A549 (cell line): ENCODE results near the gene RAB3C.

Source experiments
- EP300 ChIP-seq, 2 experiments: fragments of >200 bp; sonication (Bioruptor Twin); formaldehyde crosslinking; IDR thresholded peaks; 2 replicates in 1 of 2; 3 replicates in 1 of 2; pipeline ENCODE4 v1.6.1; 2016 to 2017
- SREBF2 ChIP-seq: fragments of 450-650 bp; IDR thresholded peaks from 2 replicates; pipeline ENCODE4 v1.6.1; 2014; ENCODE audit warnings: mild to moderate bottlenecking, moderate library complexity
- TF ChIP-seq, protein P1 (sequence below): fragments of >200 bp; sonication (Bioruptor Twin); formaldehyde crosslinking; IDR thresholded peaks from 3 replicates; pipeline ENCODE4 v1.5.1; 2016
- TF ChIP-seq, protein P2 (sequence below): IDR thresholded peaks from 2 replicates; pipeline ENCODE4 v1.6.1; 2012

DNA sequence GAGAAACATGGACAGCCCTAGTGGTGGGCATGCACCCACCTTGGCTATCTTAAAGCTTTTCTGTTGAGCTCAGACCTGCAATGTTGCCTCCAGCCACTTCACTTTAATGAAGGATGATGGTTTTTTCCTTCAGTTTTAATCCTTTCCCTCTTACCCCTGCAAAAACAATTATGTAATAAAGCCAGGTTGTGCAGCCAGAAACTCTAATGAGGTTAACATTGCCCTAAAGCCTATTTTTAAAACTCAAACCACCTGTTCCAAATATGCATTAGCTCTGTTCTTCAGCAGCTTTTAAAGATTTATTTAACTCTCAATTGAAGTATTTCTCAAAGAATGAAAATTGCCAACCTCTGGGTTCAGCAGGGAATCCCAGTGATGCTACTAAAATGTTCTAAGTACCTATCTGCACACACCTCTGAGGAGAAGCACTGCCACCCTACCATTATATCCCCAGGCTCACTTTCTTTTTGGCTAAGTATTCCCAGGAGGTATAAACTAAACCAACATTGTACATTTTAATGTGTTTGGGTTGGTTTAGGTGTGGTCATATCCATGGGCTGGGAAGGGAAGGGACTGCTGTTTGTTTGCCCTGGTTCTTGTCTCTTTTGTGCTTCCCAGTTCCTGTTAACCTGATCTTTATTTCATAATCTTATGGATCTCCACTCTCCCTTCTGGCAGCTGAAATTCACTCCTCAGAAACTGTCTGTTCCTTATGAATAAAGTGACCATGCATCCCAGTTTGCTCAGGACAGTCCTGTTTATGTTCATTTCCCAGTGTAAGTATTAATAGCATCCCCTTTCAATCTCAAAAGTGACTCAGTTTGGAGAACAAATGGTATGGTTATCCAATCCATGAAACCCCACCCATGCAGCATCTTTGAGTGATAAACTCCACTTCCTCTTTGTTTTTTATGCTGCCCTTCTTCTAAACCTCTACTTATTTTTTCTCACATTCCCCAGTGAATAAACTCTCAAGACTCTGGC is 251.7 kb downstream of the RAB3C start:
- TF ChIP-seq, protein P1, sequence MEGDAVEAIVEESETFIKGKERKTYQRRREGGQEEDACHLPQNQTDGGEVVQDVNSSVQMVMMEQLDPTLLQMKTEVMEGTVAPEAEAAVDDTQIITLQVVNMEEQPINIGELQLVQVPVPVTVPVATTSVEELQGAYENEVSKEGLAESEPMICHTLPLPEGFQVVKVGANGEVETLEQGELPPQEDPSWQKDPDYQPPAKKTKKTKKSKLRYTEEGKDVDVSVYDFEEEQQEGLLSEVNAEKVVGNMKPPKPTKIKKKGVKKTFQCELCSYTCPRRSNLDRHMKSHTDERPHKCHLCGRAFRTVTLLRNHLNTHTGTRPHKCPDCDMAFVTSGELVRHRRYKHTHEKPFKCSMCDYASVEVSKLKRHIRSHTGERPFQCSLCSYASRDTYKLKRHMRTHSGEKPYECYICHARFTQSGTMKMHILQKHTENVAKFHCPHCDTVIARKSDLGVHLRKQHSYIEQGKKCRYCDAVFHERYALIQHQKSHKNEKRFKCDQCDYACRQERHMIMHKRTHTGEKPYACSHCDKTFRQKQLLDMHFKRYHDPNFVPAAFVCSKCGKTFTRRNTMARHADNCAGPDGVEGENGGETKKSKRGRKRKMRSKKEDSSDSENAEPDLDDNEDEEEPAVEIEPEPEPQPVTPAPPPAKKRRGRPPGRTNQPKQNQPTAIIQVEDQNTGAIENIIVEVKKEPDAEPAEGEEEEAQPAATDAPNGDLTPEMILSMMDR: no peak
- TF ChIP-seq EP300 (IDR thresholded peaks at IDR 0.05): no peak
- TF ChIP-seq, protein P2, sequence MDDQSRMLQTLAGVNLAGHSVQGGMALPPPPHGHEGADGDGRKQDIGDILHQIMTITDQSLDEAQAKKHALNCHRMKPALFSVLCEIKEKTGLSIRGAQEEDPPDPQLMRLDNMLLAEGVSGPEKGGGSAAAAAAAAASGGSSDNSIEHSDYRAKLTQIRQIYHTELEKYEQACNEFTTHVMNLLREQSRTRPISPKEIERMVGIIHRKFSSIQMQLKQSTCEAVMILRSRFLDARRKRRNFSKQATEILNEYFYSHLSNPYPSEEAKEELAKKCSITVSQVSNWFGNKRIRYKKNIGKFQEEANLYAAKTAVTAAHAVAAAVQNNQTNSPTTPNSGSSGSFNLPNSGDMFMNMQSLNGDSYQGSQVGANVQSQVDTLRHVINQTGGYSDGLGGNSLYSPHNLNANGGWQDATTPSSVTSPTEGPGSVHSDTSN: no peak
- TF ChIP-seq SREBF2: no peak
